Measurements from ENCODE around the gene RAET1E. TPM values are rescaled to one million over a fixed set of nuclear protein-coding genes. Genes with fewer than 3 reads are reported as not detected.

The RAET1E gene
- total RNA-seq, 1 experiment from 2014 or later, result not detected

DNA sequence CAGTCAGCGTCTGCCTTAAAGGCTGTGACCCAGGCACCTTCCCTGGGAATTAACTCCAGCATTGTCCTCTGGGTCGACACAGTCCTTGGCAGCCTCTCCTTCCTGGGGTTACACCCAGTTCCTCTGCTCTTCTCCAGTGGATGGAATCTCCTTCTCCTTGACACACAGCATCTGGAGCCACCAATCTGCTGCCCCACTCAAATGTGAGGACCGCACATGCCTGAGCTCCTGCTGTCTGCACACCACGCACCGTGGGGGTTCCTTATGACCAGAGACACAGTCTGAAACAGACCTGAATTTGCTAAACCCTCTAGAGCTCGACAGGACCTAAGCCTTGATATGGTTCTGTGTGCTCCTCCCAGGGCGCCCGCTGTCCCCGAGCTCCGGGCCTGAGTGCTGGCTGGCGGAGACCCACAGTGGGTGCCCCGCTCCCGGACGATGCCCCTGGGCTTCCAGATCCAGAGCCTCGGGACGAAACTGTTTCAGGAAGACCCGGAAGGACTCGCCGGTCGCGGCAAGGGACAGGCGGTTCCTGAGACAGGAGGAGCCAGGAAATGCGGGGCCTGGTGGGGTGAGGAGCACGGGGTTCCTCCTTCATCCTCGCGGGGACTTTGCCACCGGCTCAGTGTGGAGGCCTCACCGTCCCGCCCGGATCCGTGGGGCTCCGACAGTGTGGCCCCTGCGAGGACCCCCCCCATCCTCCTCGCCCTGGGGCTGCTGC, 27.5 kb upstream of the RAET1E start:
- H3K27me3 Mint-ChIP-seq (ENCODE audit: unreplicated experiment), result peaks cover 29% of the 10 kb centered on the region
- intact Hi-C loops (cut with micrococcal nuclease; ENCODE audit: unreplicated experiment), result loop anchor here (5.0 to 10.0 kb wide), 3 partner anchors 61 to 381 kb away; partner anchors contain the start of genes LRP11 and PPIL4
- peaks cover 7% of the 10 kb centered on the region for H3K4me1 Mint-ChIP-seq (ENCODE audit: low read depth, unreplicated experiment)
- no peaks in the 10 kb centered on the region for H3K9me3 Mint-ChIP-seq (ENCODE audit: low read depth, unreplicated experiment)
- peak overlapping the region; percentile 67 for H3K4me3 Mint-ChIP-seq (ENCODE audit: low read depth, unreplicated experiment)
- CTCF ChIA-PET, result interaction anchor here (0.7 kb wide), 1 partner anchor 62 kb away, joined by 3 read pairs; no protein-coding TSS in a partner anchor
- H3K27ac Mint-ChIP-seq (ENCODE audit: unreplicated experiment), result no peak overlapping the region
- no TSS peak for BruUV-seq (replicated peaks)
- no peak for DNase-seq
- TF ChIP-seq, protein P1, sequence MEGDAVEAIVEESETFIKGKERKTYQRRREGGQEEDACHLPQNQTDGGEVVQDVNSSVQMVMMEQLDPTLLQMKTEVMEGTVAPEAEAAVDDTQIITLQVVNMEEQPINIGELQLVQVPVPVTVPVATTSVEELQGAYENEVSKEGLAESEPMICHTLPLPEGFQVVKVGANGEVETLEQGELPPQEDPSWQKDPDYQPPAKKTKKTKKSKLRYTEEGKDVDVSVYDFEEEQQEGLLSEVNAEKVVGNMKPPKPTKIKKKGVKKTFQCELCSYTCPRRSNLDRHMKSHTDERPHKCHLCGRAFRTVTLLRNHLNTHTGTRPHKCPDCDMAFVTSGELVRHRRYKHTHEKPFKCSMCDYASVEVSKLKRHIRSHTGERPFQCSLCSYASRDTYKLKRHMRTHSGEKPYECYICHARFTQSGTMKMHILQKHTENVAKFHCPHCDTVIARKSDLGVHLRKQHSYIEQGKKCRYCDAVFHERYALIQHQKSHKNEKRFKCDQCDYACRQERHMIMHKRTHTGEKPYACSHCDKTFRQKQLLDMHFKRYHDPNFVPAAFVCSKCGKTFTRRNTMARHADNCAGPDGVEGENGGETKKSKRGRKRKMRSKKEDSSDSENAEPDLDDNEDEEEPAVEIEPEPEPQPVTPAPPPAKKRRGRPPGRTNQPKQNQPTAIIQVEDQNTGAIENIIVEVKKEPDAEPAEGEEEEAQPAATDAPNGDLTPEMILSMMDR (IDR thresholded peaks at IDR 0.05; ENCODE audit: unreplicated experiment), result no peak
- peaks cover 11% of the 10 kb centered on the region for H3K36me3 Mint-ChIP-seq (ENCODE audit: insufficient read depth, unreplicated experiment)

DNA sequence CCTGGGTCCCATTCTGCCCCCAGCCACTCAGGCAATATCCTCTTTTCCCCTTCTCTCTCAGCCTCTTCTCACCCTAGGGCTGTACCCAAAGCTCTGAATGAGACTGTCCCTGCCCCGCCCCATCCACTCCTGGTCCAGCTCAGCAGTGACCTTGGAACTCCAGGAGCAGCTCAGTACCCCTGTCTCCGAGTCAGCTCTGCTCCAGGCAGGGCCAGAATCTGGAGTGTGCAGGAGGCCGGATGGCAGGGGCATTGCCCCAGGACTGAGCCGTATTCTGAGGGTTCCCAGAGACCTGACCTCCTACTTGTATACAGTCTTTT, 27.0 kb upstream of the RAET1E start:
- intact Hi-C loops (cut with micrococcal nuclease; ENCODE audit: unreplicated experiment), result loop anchor here (5.0 to 10.0 kb wide), 3 partner anchors 60 to 380 kb away; partner anchors contain the start of genes LRP11 and PPIL4
- TF ChIP-seq, protein P1 (IDR thresholded peaks at IDR 0.05; ENCODE audit: unreplicated experiment), result no peak
- no TSS peak for BruUV-seq (replicated peaks)

DNA sequence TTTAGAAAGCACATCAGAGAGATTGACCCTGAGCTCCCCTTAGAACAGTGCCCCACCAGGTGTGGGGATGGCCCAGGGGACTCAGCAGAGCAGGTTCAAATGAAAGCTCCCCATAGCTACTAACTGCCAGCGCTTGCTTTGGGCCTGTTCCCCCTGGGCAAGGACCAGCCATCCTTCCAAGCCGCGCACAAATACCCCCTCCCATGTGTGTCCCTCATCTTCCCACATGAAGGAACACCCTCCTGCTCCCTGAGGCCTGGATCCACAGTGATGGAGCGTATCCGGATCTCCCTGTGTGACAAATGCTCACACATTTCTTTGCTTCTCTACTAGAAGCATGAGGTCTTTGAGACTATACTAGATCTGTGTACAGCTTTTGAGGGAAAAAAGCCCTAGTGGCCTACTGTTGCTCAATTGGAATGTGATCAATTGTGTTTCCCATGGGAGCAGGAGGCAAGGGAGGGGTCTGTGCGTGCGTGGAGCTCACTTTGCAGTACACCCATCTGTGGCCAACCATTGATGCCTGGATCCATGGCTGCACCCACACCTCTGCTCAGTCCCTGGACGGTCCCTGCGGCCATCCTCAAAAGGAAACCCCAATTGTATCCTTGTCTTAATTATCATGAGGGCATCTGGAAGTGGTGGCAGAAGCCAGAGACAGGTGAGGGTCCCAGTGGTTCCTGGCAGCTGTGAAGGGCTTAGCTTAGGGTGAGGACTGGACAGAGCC, 26.5 kb upstream of the RAET1E start:
- Mint-ChIP-seq H3K4me3 (ENCODE audit: low read depth, unreplicated experiment) (no peak overlapping the region), H3K4me1 (ENCODE audit: low read depth, unreplicated experiment) (peaks cover 7% of the 10 kb centered on the region), H3K36me3 (ENCODE audit: insufficient read depth, unreplicated experiment) (peaks cover 11% of the 10 kb centered on the region), H3K9me3 (ENCODE audit: low read depth, unreplicated experiment) (no peaks in the 10 kb centered on the region), H3K27me3 (ENCODE audit: unreplicated experiment) (peaks cover 29% of the 10 kb centered on the region), H3K27ac (ENCODE audit: unreplicated experiment) (no peak overlapping the region)
- BruUV-seq (replicated peaks), result no TSS peak
- DNase-seq, result no peak
- intact Hi-C loops (cut with micrococcal nuclease; ENCODE audit: unreplicated experiment), result loop anchor here (10.0 kb wide), 2 partner anchors 60 to 380 kb away; partner anchors contain the start of genes LRP11 and PPIL4
- CTCF ChIA-PET, result no interaction called here
- TF ChIP-seq, protein P1 (IDR thresholded peaks at IDR 0.05; ENCODE audit: unreplicated experiment), result no peak

More for the DNA sequence above, 27.0 kb upstream of the RAET1E start:
- DNase-seq, result no peak
- Mint-ChIP-seq H3K27me3 (ENCODE audit: unreplicated experiment) (peaks cover 29% of the 10 kb centered on the region), H3K9me3 (ENCODE audit: low read depth, unreplicated experiment) (no peaks in the 10 kb centered on the region), H3K4me1 (ENCODE audit: low read depth, unreplicated experiment) (peaks cover 7% of the 10 kb centered on the region), H3K27ac (ENCODE audit: unreplicated experiment) (no peak overlapping the region), H3K4me3 (ENCODE audit: low read depth, unreplicated experiment) (no peak overlapping the region), H3K36me3 (ENCODE audit: insufficient read depth, unreplicated experiment) (peaks cover 11% of the 10 kb centered on the region)
- CTCF ChIA-PET, result no interaction called here

DNA sequence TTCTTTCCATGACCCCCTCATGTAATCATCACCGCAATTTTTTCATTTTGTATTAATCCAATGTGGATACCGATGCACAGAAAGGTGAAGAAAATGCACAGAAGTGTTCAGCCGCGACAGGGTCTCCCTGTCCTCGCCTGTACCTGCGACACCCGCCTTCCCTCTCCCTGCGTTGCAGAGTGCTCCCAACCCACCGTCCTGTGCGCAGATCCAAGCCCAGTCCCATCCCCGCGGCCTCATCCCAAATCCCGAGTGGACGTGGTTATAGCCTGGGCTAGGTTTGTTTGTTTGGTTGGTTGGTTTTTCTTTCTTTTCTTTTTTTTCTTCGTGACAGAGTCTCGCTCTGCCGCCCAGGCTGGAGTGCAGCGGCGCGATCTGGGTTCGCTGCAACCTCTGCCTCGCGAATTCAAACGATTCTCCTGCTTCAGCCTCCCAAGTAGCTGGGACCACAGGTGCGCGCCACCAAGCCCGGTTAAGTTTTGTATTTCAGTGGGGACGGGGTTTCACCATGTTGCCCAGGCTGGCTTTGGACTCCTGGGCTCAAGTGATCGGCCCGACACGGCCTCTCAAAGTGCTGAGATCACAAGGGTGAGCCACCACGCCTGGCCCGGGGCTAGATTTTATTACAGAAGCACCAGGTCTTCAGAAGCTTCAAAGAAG, 25.5 kb upstream of the RAET1E start:
- peak overlapping the region; percentile 82 for H3K4me3 Mint-ChIP-seq (ENCODE audit: low read depth, unreplicated experiment)
- H3K27ac Mint-ChIP-seq (ENCODE audit: unreplicated experiment), result peak overlapping the region; percentile 71
- no TSS peak for BruUV-seq (replicated peaks)
- CTCF ChIA-PET, result no interaction called here
- H3K27me3 Mint-ChIP-seq (ENCODE audit: unreplicated experiment), result peaks cover 29% of the 10 kb centered on the region
- intact Hi-C loops (cut with micrococcal nuclease; ENCODE audit: unreplicated experiment), result loop anchor here (10.0 kb wide), 2 partner anchors 59 to 379 kb away; partner anchors contain the start of genes LRP11 and PPIL4
- H3K4me1 Mint-ChIP-seq (ENCODE audit: low read depth, unreplicated experiment), result peaks cover 7% of the 10 kb centered on the region
- H3K9me3 Mint-ChIP-seq (ENCODE audit: low read depth, unreplicated experiment), result no peaks in the 10 kb centered on the region
- TF ChIP-seq, protein P1 (IDR thresholded peaks at IDR 0.05; ENCODE audit: unreplicated experiment), result no peak
- no peak for DNase-seq
- H3K36me3 Mint-ChIP-seq (ENCODE audit: insufficient read depth, unreplicated experiment), result peaks cover 11% of the 10 kb centered on the region

Data from Calu3 (cell line).